NCI-H446 (cell line): ENCODE data around the gene ZBTB21.

Experiments
- DNase-seq, 2 experiments: peaks; one replicate each; lab custom pipeline; 2025; lab: John Stamatoyannopoulos, UW

ZBTB21 gene

DNA sequence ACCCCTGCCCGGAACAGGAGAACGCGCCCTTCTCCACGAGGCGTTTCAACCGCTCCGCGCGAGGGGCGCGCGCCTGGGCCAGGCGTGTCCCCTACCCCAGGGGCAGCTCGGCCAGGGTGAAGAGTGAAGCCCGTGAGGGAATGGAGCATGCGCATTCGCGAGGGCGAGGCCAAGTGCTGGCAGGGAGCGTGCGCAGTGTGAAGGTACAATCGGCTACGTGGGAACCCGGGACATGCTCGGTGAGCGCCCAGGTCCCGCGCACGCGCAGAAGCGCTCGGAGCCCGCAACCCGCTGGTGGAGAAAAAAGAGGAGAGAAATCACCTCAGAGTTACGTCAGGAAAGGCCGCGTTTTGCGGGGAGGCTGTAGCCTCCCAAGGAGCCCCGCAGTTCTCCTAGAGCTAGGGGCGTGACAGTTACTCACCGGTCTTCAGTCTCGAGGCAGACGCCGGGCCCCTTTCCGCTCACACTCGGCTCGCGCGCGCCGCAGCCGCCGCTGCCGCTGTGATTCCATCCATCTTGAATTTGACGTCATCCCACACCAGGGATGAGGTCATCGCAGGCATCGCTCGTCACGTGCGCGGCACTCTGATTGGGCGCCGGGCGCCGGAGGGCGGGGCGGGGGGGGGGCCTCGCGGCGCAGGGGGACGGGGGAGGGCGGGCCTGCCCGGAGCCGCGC is at the start of gene ZBTB21:
ZBTB21 (minus strand) TSS at position 530 of the 676 bp plus-strand sequence. CDS start 16,265 bp downstream, outside the sequence.
- peak; percentile 95 to 99 for DNase-seq

DNA sequence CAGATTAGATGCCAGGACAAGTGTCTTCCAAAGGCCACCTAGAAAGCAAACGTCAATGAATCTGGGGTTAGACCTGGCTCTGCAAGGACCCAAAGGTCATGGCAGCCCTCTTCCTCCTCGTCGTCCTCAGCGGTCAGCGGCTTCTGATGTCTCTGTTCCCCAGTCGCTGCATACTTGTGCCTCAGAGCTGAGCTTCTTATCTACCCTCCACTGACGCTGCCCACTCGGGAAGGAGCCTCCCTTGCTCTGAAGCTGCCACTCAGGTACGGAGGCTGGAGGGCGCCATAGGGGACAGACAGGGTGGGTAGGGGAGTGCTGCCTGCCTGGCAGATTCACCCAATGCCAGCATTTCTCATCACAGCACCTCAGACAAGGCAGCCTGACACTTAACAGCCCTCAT is 49.6 kb upstream of the ZBTB21 start:
- DNase-seq: no peak

DNA sequence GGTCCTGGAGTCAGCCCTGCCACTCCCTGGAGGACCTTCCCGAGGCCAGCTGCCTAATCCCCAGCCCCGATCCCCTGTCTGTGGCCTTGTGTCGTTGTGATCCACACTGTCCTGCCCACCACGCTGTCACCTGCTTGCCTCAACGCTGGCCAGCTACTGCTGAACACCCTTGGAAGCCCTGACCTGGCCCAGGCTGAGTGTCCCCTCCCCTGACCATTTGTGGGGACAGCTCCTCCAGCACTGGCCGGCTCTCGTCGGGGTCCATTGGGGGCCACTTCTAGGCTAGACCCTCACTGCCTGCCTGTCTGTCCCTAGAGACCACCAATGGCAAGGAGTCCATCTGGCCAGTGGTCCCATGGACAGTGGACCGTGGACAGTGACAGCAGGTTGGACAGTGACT is 49.0 kb upstream of the ZBTB21 start:
- no peak for DNase-seq

GRCh38 chr21:42058631-42059111 is 48.5 kb upstream of the ZBTB21 start:
- no peak for DNase-seq

DNA sequence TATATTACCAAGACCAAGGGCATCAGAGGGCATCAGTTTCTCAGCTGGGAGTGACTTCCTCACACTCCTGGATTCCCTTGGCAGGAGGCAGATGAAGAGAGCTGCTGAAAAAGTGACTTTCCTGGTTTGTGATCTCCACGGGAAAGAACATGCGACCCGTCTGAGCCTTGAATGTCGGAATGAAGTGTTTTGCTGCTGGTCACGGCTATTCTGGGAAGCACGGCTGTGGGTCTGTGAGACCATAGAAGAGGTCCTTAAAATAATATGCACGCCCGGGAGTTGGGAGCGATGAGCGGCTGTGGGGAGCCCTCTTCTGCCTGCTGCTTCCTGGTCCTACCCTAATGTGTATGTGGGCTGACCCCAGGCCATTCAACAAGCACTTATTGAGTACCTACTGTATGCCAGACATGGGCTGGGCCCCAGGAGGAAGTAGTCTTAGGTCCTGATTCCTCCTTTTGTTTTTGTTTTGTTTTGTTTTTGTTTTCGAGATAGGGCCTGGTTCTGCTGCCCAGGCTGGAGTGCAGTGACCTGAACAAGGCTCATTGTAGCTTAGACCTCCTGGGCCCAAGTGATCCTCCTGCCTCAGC is 47.8 kb upstream of the ZBTB21 start:
- DNase-seq: no peak

- DNase-seq: peak in 1 of 2 experiments; percentile 27
Observed at GRCh38 chr21:42056996-42057689, 47.0 kb upstream of the ZBTB21 start.

DNA sequence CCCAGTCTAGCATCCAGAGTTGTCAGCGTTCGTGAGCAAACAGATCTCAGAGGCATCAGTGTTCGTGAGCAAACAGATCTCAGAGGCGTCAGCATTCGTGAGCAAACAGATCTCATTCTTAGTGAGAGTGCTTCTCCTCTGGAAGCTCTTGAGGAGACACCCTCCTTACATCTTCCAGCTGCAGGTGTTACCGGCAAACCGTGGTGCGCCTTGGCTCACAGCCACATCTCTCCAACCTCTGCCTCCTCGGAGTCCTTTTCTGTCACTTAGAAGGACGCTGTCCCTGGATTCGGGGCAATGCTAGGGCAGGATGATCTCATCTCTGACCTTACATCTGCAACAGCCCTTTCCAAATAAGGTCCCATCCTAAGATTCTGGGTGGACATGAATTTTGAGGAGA is 46.3 kb upstream of the ZBTB21 start:
- DNase-seq: no peak

DNA sequence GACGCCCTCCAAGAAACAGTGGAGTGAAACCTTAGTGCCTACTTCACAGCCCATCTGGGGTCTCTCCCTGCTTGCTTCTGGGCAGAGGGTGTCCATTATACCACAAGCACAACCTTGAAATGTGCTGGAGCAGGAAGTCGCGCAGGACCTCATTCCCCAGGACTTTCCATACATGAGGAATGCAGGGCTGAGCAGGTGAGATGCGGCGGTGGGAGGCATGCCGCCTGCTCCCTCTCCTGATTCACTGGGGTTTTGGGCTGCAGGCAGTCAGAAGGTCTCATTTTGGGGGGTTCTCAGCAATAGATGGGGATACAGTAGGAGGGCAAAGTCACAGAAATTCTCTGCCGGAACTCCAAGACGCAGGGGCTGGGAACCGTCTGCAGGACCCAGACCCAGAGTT is 45.3 kb upstream of the ZBTB21 start:
- DNase-seq: no peak

GRCh38 chr21:42051788-42052187 is 41.6 kb upstream of the ZBTB21 start:
- no peak for DNase-seq

DNA sequence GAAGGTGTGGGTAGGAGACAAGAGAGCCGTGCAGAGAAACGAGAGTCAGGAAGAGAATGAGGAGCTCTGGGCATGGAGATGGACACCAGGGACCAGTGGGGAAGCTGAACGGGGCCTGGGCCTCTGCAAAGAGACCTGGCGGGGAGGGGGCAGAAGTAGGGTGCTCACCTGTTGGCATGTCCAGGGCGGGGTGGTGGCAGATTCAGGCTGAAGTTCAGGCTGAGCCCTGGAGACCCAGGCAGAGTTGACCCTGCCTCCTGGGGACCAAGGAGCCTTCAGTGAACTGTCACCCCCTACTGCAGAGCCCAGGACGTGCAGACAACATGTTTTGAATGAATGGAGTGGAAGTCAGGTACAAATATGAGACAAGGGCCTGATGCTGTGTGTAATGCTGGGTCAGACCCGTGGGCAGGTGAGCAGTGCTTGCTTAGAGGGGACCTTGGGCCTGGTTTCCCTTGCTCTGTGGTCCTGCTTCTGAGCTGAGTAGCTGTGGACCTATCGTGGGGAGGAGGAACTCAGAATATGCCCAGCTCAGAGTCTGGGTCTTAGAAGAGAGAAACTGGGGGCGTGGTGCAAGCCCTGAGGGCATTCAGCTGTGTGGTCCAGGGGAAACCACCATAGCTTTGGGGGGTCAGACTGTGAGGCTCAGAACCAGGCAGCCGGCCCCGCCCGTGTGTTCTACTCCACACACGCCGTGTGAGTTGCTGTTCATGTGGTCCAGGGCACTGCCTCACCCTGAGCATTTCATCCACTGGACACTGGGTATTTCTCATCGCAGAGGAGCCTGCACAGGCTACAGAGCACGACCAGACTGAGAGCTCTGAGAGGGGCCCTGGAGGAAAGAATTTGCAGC is 39.6 kb upstream of the ZBTB21 start:
- no peak for DNase-seq

GRCh38 chr21:42048870-42049577 is 38.9 kb upstream of the ZBTB21 start:
- no peak for DNase-seq

DNA sequence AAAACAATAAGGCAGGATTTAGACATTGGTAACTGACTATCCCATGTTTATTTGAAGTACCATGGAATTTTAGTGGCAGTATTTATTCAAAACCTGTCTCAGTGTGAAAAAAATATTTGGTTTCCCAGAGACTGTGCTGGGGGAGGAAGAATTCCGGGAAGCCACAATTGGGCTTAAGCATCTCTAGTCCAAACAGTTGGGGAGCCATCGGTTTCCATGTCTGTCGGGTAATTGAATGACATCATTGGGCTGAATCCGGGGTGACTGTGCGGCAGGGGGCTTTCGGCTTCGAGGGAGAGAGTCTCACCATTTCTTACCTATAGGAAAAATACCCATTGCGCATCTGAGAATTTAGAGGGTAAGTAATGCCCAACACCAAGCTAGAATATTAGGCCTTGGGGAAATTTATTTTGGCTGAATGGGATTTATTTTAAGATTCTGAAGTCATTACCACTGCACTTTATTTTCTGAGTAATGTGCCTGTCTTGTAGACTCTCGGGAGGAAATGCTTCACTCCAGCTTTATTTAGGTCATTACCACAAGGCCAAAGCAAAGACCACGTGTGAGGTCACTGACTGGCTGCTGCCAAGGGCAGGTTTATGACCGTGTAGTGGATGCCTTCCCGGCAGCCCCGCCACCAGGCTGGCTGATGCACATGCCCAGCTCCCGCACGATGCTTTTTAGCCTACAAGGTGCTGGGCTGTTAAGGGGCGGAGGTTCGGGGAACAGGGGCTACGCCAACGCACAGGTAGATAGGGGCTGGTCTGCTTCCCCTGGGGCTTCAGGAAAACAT is 37.9 kb upstream of the ZBTB21 start:
- no peak for DNase-seq

DNA sequence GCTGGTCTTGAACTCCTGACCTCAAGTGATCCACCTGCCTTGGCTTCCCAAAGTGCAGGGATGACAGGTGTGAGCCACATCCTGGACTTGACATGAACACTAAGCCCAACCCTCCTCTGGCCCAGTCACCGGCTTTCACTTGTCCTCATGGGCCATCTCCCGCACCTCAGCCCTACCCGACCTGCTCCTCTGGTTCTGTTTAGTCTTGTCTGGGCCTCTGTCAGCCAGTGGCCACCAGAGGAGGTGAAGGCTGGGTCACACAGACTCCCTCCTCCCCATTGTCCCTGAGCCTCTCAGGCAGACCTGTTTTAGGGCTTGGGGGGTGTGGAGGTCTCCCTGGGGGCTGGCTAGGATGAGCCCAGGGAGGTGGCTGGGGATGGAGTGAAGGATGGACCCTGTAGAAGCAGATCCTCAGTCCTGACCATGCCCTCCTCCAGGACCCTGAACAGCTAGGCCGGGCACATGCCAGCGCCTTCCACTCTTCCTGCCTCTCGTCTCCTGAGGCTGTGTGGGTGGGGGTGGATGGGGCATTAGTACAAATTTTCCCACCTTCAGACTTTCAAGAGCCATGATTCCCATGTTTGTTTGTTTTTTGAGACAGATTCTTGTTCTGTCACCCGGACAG is 34.8 kb upstream of the ZBTB21 start:
- no peak for DNase-seq

DNA sequence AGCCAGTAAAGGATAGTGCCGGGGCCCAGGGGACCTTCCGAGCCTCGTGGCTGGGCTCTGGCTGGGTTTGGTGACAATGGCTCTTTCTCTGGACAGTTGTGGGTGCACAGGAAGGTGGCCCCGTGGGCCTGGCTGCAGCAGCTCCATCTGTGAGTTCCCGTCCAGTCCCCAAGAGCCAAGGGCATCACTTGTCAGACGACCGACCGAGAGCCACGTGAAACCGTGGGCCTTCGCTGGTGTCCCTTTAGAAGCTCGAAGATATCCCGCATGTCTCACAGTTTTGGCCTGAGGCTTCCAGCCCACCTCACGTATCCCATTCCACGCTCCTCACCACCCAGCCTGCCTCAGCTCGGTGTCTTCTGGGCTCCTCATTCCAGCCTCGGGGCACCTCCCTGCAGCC is 33.8 kb upstream of the ZBTB21 start:
- no peak for DNase-seq

- no peak for DNase-seq
Observed at GRCh38 chr21:42043201-42043895, 33.2 kb upstream of the ZBTB21 start.

- no peak for DNase-seq
Observed at GRCh38 chr21:42042651-42043050, 32.5 kb upstream of the ZBTB21 start.

DNA sequence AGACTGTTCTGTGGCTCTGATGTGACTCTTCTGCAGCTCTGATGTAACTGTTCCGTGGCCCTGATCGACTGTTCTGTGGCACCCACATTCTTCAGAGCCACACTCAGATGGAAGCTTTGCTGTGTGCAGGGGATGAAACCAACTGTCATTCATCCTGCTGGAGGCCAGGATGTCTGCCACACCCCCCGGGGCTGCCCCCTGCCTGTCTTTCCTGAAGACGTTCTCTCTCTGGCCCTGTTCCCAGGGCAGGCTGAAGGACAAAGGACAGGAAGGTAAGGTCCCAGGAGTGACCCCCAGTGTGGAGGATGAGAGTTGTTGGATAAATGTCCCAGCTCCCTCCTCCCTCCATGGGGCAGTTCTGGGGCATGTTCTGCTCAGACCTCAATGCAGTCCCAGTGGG is 31.6 kb upstream of the ZBTB21 start:
- no peak for DNase-seq

DNA sequence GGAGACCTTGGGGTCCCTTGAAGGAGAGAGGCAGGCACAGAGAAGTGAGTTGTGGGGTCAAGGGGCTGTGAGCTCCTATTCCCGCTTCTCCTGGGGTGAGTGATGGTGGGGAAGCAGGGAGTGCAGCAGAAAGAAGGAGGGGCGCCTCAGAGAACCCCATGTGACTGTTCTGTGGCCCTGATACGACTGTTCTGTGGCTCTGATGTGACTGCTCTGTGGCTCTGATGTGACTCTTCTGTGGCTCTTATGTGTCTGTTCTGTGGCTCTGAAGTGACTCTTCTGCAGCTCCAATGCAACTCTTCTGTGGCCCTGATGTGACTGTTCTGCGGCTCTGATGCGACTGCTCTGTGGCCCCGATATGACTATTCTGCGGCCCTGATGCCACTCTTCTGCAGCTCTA is 31.1 kb upstream of the ZBTB21 start:
- no peak for DNase-seq

- DNase-seq: no peak
Observed at GRCh38 chr21:42040411-42041180, 30.4 kb upstream of the ZBTB21 start.
